IMR-90 (cell line): ENCODE measurements around the gene PRKAR1B. TPM values are rescaled to one million over a fixed set of nuclear protein-coding genes. Genes with fewer than 3 reads are reported as not detected.

Experiments
- ATAC-seq: fragments of 200-7000 bp; cut with Tn5 transposase; 2 replicates; pipeline ENCODE4 v1.9.1; 2020; ENCODE audit warnings: low read depth, mild to moderate bottlenecking, moderate library complexity
- BruUV-seq: library from RNA; stranded (reverse); fragments of 400-500 nt; replicated peaks from 2 replicates; lab custom pipeline; 2021; lab: Mats Ljungman, UMichigan
- CTCF ChIA-PET: fragments of 300-600 bp; formaldehyde crosslinking; extraction: SDS; loops from one replicate; lab custom pipeline; 2021; ENCODE audit warnings: antibody characterized with exemption; lab: Yijun Ruan, JAX
- POLR2A ChIA-PET: fragments of 300-600 bp; sonication (Branson Sonifier 250); formaldehyde crosslinking; loops from one replicate; lab custom pipeline; 2022; ENCODE audit warnings: antibody characterized with exemption; ENCODE audit not compliant: unreplicated experiment; lab: Charles Lee
- DNase-seq: peaks from one replicate; pipeline ENCODE4 v3.0.0; 2013
- H2AFZ ChIP-seq: replicated peaks from 2 replicates; pipeline ENCODE3; 2013; ENCODE audit warnings: low read length, mild to moderate bottlenecking; ENCODE audit not compliant: poor library complexity
- H2AK5ac ChIP-seq: 2 replicates; pipeline ENCODE4 v1.6.1; 2013; ENCODE audit warnings: low read depth, low read length, inconsistent platforms
- H2AK9ac ChIP-seq: replicated peaks from 2 replicates; pipeline ENCODE3; 2013; ENCODE audit warnings: mild to moderate bottlenecking, low read depth, low read length, moderate library complexity; ENCODE audit not compliant: poor library complexity
- H2BK120ac ChIP-seq: 2 replicates; pipeline ENCODE4 v1.6.1; 2013; ENCODE audit warnings: low read depth, low read length, inconsistent platforms
- H2BK15ac ChIP-seq: 3 replicates; pipeline ENCODE4 v1.6.1; 2013; ENCODE audit warnings: low read depth, low read length, inconsistent platforms
- H2BK20ac ChIP-seq: 2 replicates; pipeline ENCODE4 v1.6.1; 2013; ENCODE audit warnings: low read depth, mild to moderate bottlenecking, inconsistent platforms, low read length, moderate library complexity
- H2BK5ac ChIP-seq: 2 replicates; pipeline ENCODE4 v1.6.1; 2013; ENCODE audit warnings: mild to moderate bottlenecking, low read depth, low read length, inconsistent platforms; ENCODE audit not compliant: poor library complexity, severe bottlenecking
- H3K14ac ChIP-seq: replicated peaks from 2 replicates; pipeline ENCODE4 v1.6.1; 2013; ENCODE audit warnings: low read depth, low read length, inconsistent platforms
- H3K18ac ChIP-seq: 2 replicates; pipeline ENCODE4 v1.6.1; 2013; ENCODE audit warnings: low read depth, low read length, control low read depth
- H3K23ac ChIP-seq: 2 replicates; pipeline ENCODE4 v1.6.1; 2013; ENCODE audit warnings: low read depth, low read length, inconsistent platforms
- H3K27ac ChIP-seq: 2 replicates; pipeline ENCODE4 v1.5.1; 2013; ENCODE audit warnings: mild to moderate bottlenecking, control low read depth, low read length; ENCODE audit not compliant: insufficient read depth
- H3K27me3 ChIP-seq: 2 replicates; pipeline ENCODE4 v1.6.1; 2013; ENCODE audit warnings: low read length; ENCODE audit not compliant: control insufficient read depth, insufficient read depth
- H3K36me3 ChIP-seq: 2 replicates; pipeline ENCODE4 v1.6.1; 2013; ENCODE audit warnings: low read length, mixed read lengths; ENCODE audit not compliant: control insufficient read depth, insufficient read depth
- H3K4ac ChIP-seq: 2 replicates; pipeline ENCODE4 v1.6.1; 2013; ENCODE audit warnings: low read depth, low read length, inconsistent platforms
- H3K4me1 ChIP-seq: 2 replicates; pipeline ENCODE4 v1.6.1; 2013; ENCODE audit warnings: low read length, mixed read lengths; ENCODE audit not compliant: control insufficient read depth, insufficient read depth
- H3K4me2 ChIP-seq: 2 replicates; pipeline ENCODE4 v1.6.1; 2013; ENCODE audit warnings: low read depth, mild to moderate bottlenecking, control low read depth, low read length, moderate library complexity
- H3K4me3 ChIP-seq: 2 replicates; pipeline ENCODE4 v1.5.1; 2013; ENCODE audit warnings: low read depth, mild to moderate bottlenecking, control low read depth, low read length, moderate library complexity; ENCODE audit not compliant: insufficient read depth
- H3K56ac ChIP-seq: 2 replicates; pipeline ENCODE4 v1.6.1; 2013; ENCODE audit warnings: low read length, inconsistent platforms; ENCODE audit not compliant: insufficient read depth; ENCODE audit errors: extremely low read depth
- H3K79me1 ChIP-seq, 2 experiments: 2 replicates each; pipeline ENCODE4 v1.6.1; 2013; ENCODE audit warnings: low read length in 2 of 2, inconsistent platforms in 1 of 2, low read depth in 1 of 2
- H3K9ac ChIP-seq: 2 replicates; pipeline ENCODE4 v1.6.1; 2013; ENCODE audit warnings: low read depth, low read length, control low read depth
- H3K9me1 ChIP-seq: 2 replicates; pipeline ENCODE4 v1.6.1; 2013; ENCODE audit warnings: low read length, inconsistent platforms; ENCODE audit not compliant: insufficient read depth
- H3K9me3 ChIP-seq: 2 replicates; pipeline ENCODE4 v1.6.1; 2013; ENCODE audit warnings: low read length; ENCODE audit not compliant: control insufficient read depth, insufficient read depth
- H4K20me1 ChIP-seq: 2 replicates; pipeline ENCODE4 v1.6.1; 2013; ENCODE audit warnings: low read length, inconsistent platforms; ENCODE audit not compliant: insufficient read depth
- H4K5ac ChIP-seq: 2 replicates; pipeline ENCODE4 v1.6.1; 2013; ENCODE audit warnings: mild to moderate bottlenecking, low read depth, low read length, control low read depth
- H4K8ac ChIP-seq, 2 experiments: 2 replicates each; pipeline ENCODE4 v1.6.1; 2013; ENCODE audit warnings: low read depth in 2 of 2, low read length in 2 of 2, control low read depth in 1 of 2, inconsistent platforms in 1 of 2
- H4K91ac ChIP-seq: 2 replicates; pipeline ENCODE4 v1.6.1; 2013; ENCODE audit warnings: low read depth, low read length, inconsistent platforms; ENCODE audit not compliant: insufficient read depth
- BHLHE40 ChIP-seq: fragments of 150-350 bp; IDR thresholded peaks from 2 replicates; pipeline ENCODE4 v1.6.1; 2016; ENCODE audit warnings: mild to moderate bottlenecking, low read depth, low read length
- CEBPB ChIP-seq: IDR thresholded peaks from 2 replicates; pipeline ENCODE4 v1.6.1; 2012; ENCODE audit warnings: low read depth, low read length, improper control_type of control experiment
- CHD1 ChIP-seq: IDR thresholded peaks from 2 replicates; pipeline ENCODE4 v1.6.1; 2012; ENCODE audit warnings: low read depth, low read length, improper control_type of control experiment
- CTCF ChIP-seq: conservative IDR thresholded peaks from 2 replicates; pipeline ENCODE4 v1.5.1; 2012; ENCODE audit warnings: mild to moderate bottlenecking, low read depth, low read length, improper control_type of control experiment
- ELK1 ChIP-seq: fragments of 150-350 bp; IDR thresholded peaks from 2 replicates; pipeline ENCODE4 v1.6.1; 2016; ENCODE audit warnings: low read depth, mild to moderate bottlenecking, low read length, moderate library complexity, borderline replicate concordance
- FOS ChIP-seq: fragments of 150-350 bp; IDR thresholded peaks from 2 replicates; pipeline ENCODE4 v1.6.1; 2016; ENCODE audit warnings: low read depth, low read length
- MAFK ChIP-seq: IDR thresholded peaks from 2 replicates; pipeline ENCODE4 v1.6.1; 2012; ENCODE audit warnings: low read depth, low read length, improper control_type of control experiment
- MAZ ChIP-seq: IDR thresholded peaks from 2 replicates; pipeline ENCODE4 v1.6.1; 2012; ENCODE audit warnings: low read depth, mild to moderate bottlenecking, low read length, improper control_type of control experiment, moderate library complexity, borderline replicate concordance
- MXI1 ChIP-seq: IDR thresholded peaks from 2 replicates; pipeline ENCODE4 v1.6.1; 2012; ENCODE audit warnings: low read depth, mild to moderate bottlenecking, low read length, moderate library complexity, borderline replicate concordance
- NFE2L2 ChIP-seq: fragments of 150-350 bp; IDR thresholded peaks from 2 replicates; pipeline ENCODE4 v1.6.1; 2016; ENCODE audit warnings: low read depth, mild to moderate bottlenecking, low read length
- POLR2A ChIP-seq: IDR thresholded peaks from 2 replicates; pipeline ENCODE4 v1.6.1; 2012; ENCODE audit warnings: mild to moderate bottlenecking, low read depth, low read length
- RAD21 ChIP-seq: IDR thresholded peaks from 2 replicates; pipeline ENCODE4 v1.6.1; 2012; ENCODE audit warnings: low read length, improper control_type of control experiment
- RCOR1 ChIP-seq: IDR thresholded peaks from 2 replicates; pipeline ENCODE4 v1.6.1; 2012; ENCODE audit warnings: mild to moderate bottlenecking, low read length, improper control_type of control experiment; ENCODE audit not compliant: insufficient replicate concordance
- SMC3 ChIP-seq: fragments of 150-350 bp; IDR thresholded peaks from 2 replicates; pipeline ENCODE4 v1.6.1; 2016; ENCODE audit warnings: low read depth, mild to moderate bottlenecking, antibody characterized with exemption, low read length, moderate library complexity
- USF2 ChIP-seq: fragments of 150-350 bp; IDR thresholded peaks from 2 replicates; pipeline ENCODE4 v1.6.1; 2017; ENCODE audit warnings: mild to moderate bottlenecking, antibody characterized with exemption, low read length, low read depth
- WGBS, 2 experiments: methylation state at CpG; one replicate each; pipeline versions ENCODE4 v1.1.5 to v1.1.7; 2013; ENCODE audit warnings: missing lambda C conversion rate in 2 of 2; ENCODE audit not compliant: insufficient read length in 1 of 2; ENCODE audit errors: extremely low coverage in 2 of 2; 5-methylcytosine and 5-hydroxymethylcytosine counted together
- dilution Hi-C: fragments of 300-500 bp; cut with HindIII; formaldehyde crosslinking; loops from one replicate; pipeline ENCODE4 v1.14.3; 2018; ENCODE audit warnings: low sequenced_read_pairs; ENCODE audit not compliant: unreplicated experiment
- in situ Hi-C: fragments of 300-500 bp; cut with MboI; formaldehyde crosslinking; loops from 3 replicates; pipeline ENCODE4 v1.14.3; 2019; ENCODE audit warnings: low sequenced_read_pairs, inconsistent platforms, mixed read lengths
- intact Hi-C: fragments of 100-400 bp; cut with micrococcal nuclease; formaldehyde crosslinking; loops from 2 replicates; pipeline ENCODE4 v1.10.0; 2022
- polyA plus RNA-seq, 3 experiments: library from polyadenylated mRNA; depleted of rRNA; stranded (reverse); fragments of >200 nt; gene quantifications; 2 replicates each; pipeline ENCODE4 v1.2.3, GENCODE V29; 2012; ENCODE audit warnings: low replicate concordance in 1 of 3
- total RNA-seq: library from RNA; depleted of rRNA; stranded (reverse); fragments of >200 nt; gene quantifications from 2 replicates; pipeline ENCODE4 v1.2.3, GENCODE V29; 2012

The PRKAR1B gene
- total and polyA plus RNA-seq, 2 of the 4 experiments (the other 2 are of a cell fraction), result 15.2 to 20.2 TPM

DNA sequence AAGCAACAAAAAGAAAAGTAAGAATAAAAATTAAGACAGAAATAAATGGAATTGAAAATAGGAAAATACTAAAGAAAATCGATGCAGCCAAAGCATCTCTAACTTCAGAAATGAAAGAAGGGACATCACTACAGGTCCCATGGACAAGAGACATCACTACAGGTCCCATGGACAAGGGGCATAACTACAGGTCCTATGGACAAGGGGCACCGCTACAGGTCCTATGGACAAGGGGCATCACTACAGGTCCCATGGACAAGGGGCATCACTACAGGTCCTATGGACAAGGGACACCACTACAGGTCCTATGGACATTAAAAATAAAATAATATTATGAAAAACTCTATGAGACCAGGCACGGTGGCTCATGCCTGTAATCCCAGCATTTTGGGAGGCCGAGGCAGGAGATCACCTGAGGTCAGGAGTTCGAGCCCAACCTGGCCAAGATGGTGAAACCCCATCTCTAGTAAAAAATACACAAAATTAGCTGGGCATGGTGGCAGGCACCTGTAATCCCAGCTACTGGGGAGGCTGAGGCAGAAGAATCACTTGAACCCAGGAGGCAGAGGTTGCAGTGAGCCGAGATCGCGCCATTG is 101.6 kb downstream of the PRKAR1B start:
- Histone ChIP-seq H2BK5ac (no peak overlapping the region), H2BK20ac (no peak overlapping the region), H3K9me3 (peaks cover 10% of the 10 kb centered on the region), H3K4me3 (no peak overlapping the region), H3K4me1 (no peaks in the 10 kb centered on the region), H4K5ac (no peak overlapping the region), H2BK120ac (no peak overlapping the region), H2AK9ac (no peak overlapping the region), H2AK5ac (no peak overlapping the region), H3K36me3 (no peaks in the 10 kb centered on the region), H3K79me1 (no peaks in the 10 kb centered on the region), H3K23ac (no peak overlapping the region), H3K9me1 (no peaks in the 10 kb centered on the region), H3K4ac (no peak overlapping the region), H3K9ac (no peak overlapping the region), H3K4me2 (no peak overlapping the region), H2BK15ac (no peak overlapping the region), H4K8ac (no peak overlapping the region), H3K27me3 (no peaks in the 10 kb centered on the region), H4K91ac (no peak overlapping the region), H3K56ac (no peak overlapping the region), H3K14ac (no peak overlapping the region), H3K18ac (no peak overlapping the region), H3K27ac (no peak overlapping the region), H4K20me1 (no peaks in the 10 kb centered on the region), H2AFZ (no peak overlapping the region)
- no peak for DNase-seq
- no peak for ATAC-seq
- dilution Hi-C loops (no loop called here), in situ Hi-C loops (no loop called here), intact Hi-C loops (no loop called here)
- CTCF ChIA-PET, result interaction anchor here (1.0 kb wide), 1 partner anchor 48 kb away, joined by 3 read pairs; no protein-coding TSS in a partner anchor
- POLR2A ChIA-PET, result no interaction called here
- 70% methylated on average over 2 of the region's 8 CpGs; no CpG with 5 or more reads in 1 of the 2 experiments for WGBS, 2 experiments
- no TSS peak for BruUV-seq
- TF ChIP-seq SMC3 (no peak), FOS (no peak), USF2 (no peak), MAZ (no peak), CEBPB (no peak), NFE2L2 (no peak), RAD21 (no peak), MXI1 (no peak), ELK1 (no peak), BHLHE40 (no peak), POLR2A (no peak), CTCF (no peak), MAFK (no peak), CHD1 (no peak), RCOR1 (no peak)
